HG02870 (cell line): ENCODE data around the gene FNDC10.
"Not testable (repeated sequence)": the region's sequence is repeated elsewhere in the genome, so short reads cannot be mapped to it uniquely, and the experiment has no call there.

Experiments
- ATAC-seq: cut with Tn5 transposase; IDR thresholded peaks from one replicate; pipeline ENCODE4 v1.9.1; 2021; ENCODE audit warnings: mild to moderate bottlenecking, moderate library complexity; ENCODE audit not compliant: unreplicated experiment

The FNDC10 gene

GRCh38 chr1:1567891-1568291 is 32.0 kb downstream of the FNDC10 start:
- ATAC-seq, result no peak

GRCh38 chr1:1567152-1567875 is 32.6 kb downstream of the FNDC10 start:
- ATAC-seq, result no peak

- no peak for ATAC-seq
Measured at GRCh38 chr1:1565340-1565739, 34.6 kb downstream of the FNDC10 start.

- no peak for ATAC-seq
Measured at GRCh38 chr1:1564268-1564667, 35.7 kb downstream of the FNDC10 start.

- no peak for ATAC-seq
Measured at GRCh38 chr1:1563688-1564087, 36.2 kb downstream of the FNDC10 start.

GRCh38 chr1:1562556-1563195 is 37.3 kb downstream of the FNDC10 start:
- ATAC-seq, result no peak

- no peak for ATAC-seq
Measured at GRCh38 chr1:1561801-1562470, 38.0 kb downstream of the FNDC10 start.

- ATAC-seq, result no peak
Measured at GRCh38 chr1:1560178-1560577, 39.8 kb downstream of the FNDC10 start.

GRCh38 chr1:1559066-1559465 is 40.9 kb downstream of the FNDC10 start:
- no peak for ATAC-seq

GRCh38 chr1:1558591-1558990 is 41.3 kb downstream of the FNDC10 start:
- ATAC-seq, result no peak

- not testable (repeated sequence) for ATAC-seq
Measured at GRCh38 chr1:1557688-1558087, 42.2 kb downstream of the FNDC10 start.

GRCh38 chr1:1556961-1557360 is 43.0 kb downstream of the FNDC10 start:
- ATAC-seq, result not testable (repeated sequence)

GRCh38 chr1:1556505-1556904 is 43.4 kb downstream of the FNDC10 start:
- ATAC-seq, result no peak

- no peak for ATAC-seq
Measured at GRCh38 chr1:1554926-1555915, 44.7 kb downstream of the FNDC10 start.

- no peak for ATAC-seq
Measured at GRCh38 chr1:1554550-1554925, 45.4 kb downstream of the FNDC10 start.

GRCh38 chr1:1553821-1554494 is 46.0 kb downstream of the FNDC10 start:
- no peak for ATAC-seq

- no peak for ATAC-seq
Measured at GRCh38 chr1:1552263-1552639, 47.7 kb downstream of the FNDC10 start.

GRCh38 chr1:1551524-1552262 is 48.2 kb downstream of the FNDC10 start:
- no peak for ATAC-seq

- ATAC-seq, result no peak
Measured at GRCh38 chr1:1550591-1551432, 49.1 kb downstream of the FNDC10 start.
